Smooth muscle cell (in vitro differentiated cells): ENCODE data around the gene SNAPC1. TPM values are rescaled to one million over a fixed set of nuclear protein-coding genes. Genes with fewer than 3 reads are reported as not detected.
A peak's percentile ranks its signal among the peaks of the same experiment; 100 is the strongest.
"Not testable (repeated sequence)": the region's sequence is repeated elsewhere in the genome, so short reads cannot be mapped to it uniquely, and the experiment has no call there.

ENCODE experiments used
- DNase-seq: peaks from one replicate; lab custom pipeline; 2025; ENCODE audit not compliant: unreplicated experiment; lab: John Stamatoyannopoulos, UW
- H2AFZ ChIP-seq: fragments of 200-600 bp; sonication (generic); 2 replicates; pipeline ENCODE4 v1.6.0; 2016; ENCODE audit warnings: antibody characterized with exemption, low read depth, mild to moderate bottlenecking
- H3F3A ChIP-seq: fragments of 200-600 bp; sonication (generic); 2 replicates; pipeline ENCODE4 v1.6.0; 2017; ENCODE audit warnings: antibody characterized with exemption, low read depth
- H3K27ac ChIP-seq: fragments of 200-600 bp; sonication (generic); 2 replicates; pipeline ENCODE4 v1.5.1; 2016; ENCODE audit warnings: low read depth, mild to moderate bottlenecking
- H3K27me3 ChIP-seq: fragments of 200-600 bp; sonication (generic); 2 replicates; pipeline ENCODE4 v1.6.1; 2016; ENCODE audit warnings: low read depth, mild to moderate bottlenecking
- H3K36me3 ChIP-seq: fragments of 200-600 bp; sonication (generic); 2 replicates; pipeline ENCODE4 v1.5.1; 2016; ENCODE audit warnings: low read depth
- H3K4me1 ChIP-seq: fragments of 200-600 bp; sonication (generic); 2 replicates; pipeline ENCODE4 v1.5.1; 2016; ENCODE audit warnings: low read depth
- H3K4me2 ChIP-seq: fragments of 200-600 bp; sonication (generic); 2 replicates; pipeline ENCODE4 v1.6.0; 2016; ENCODE audit warnings: mild to moderate bottlenecking
- H3K4me3 ChIP-seq: fragments of 200-600 bp; sonication (generic); 2 replicates; pipeline ENCODE4 v1.5.1; 2016; ENCODE audit warnings: mild to moderate bottlenecking
- H3K79me2 ChIP-seq: fragments of 200-600 bp; sonication (generic); 2 replicates; pipeline ENCODE4 v1.6.0; 2016; ENCODE audit warnings: low read depth, mild to moderate bottlenecking
- H3K9ac ChIP-seq: fragments of 200-600 bp; sonication (generic); 2 replicates; pipeline ENCODE4 v1.6.0; 2016; ENCODE audit warnings: low read depth
- H3K9me3 ChIP-seq: fragments of 200-600 bp; sonication (generic); replicated peaks from 2 replicates; pipeline ENCODE4 v1.5.1; 2016; ENCODE audit warnings: low read depth
- H4K20me1 ChIP-seq: fragments of 200-600 bp; sonication (generic); 2 replicates; pipeline ENCODE4 v1.6.0; 2016; ENCODE audit warnings: low read depth
- CTCF ChIP-seq: fragments of 200-600 bp; sonication (generic); IDR thresholded peaks from 2 replicates; pipeline ENCODE4 v1.5.1; 2017; ENCODE audit warnings: borderline replicate concordance, mild to moderate bottlenecking, antibody characterized with exemption; ENCODE audit not compliant: insufficient read depth, poor library complexity, severe bottlenecking
- WGBS: methylation state at CpG from one replicate; pipeline ENCODE4 v1.1.7; 2016; ENCODE audit warnings: low lambda C conversion rate; 5-methylcytosine and 5-hydroxymethylcytosine counted together
- polyA plus RNA-seq: library from polyadenylated mRNA; unstranded; fragments of >200 nt; fragmentation: Nextera tagmentation; extraction: Ambion mirVana; gene quantifications from 2 replicates; pipeline ENCODE4 v1.2.1, GENCODE V29; 2016
- total RNA-seq: library from RNA; depleted of rRNA; stranded (reverse); fragments of >200 nt; gene quantifications from 2 replicates; pipeline ENCODE4 v1.2.3, GENCODE V29; 2014

SNAPC1 gene
- total and polyA plus RNA-seq, 2 experiments from 2014 or later: 6.1 to 13.5 TPM

GRCh38 chr14:61742371-61742770 lies 19.8 kb upstream of the SNAPC1 start:
- no peak for DNase-seq
- no peaks in the 10 kb centered on the region for H3K27me3 ChIP-seq
- H3K27ac ChIP-seq: no peak overlapping the region
- no peak overlapping the region for H3K4me2 ChIP-seq
- peaks cover 18% of the 10 kb centered on the region for H3F3A ChIP-seq
- 99% methylated on average over 6 of the region's 6 CpGs for WGBS
- H3K36me3 ChIP-seq: peaks cover 55% of the 10 kb centered on the region
- TF ChIP-seq CTCF: no peak
- no peak overlapping the region for H3K4me3 ChIP-seq
- H3K9ac ChIP-seq: no peak overlapping the region
- peaks cover 54% of the 10 kb centered on the region for H4K20me1 ChIP-seq
- no peak overlapping the region for H2AFZ ChIP-seq
- no peaks in the 10 kb centered on the region for H3K9me3 ChIP-seq
- H3K4me1 ChIP-seq: no peaks in the 10 kb centered on the region
- peaks cover 53% of the 10 kb centered on the region for H3K79me2 ChIP-seq

DNA sequence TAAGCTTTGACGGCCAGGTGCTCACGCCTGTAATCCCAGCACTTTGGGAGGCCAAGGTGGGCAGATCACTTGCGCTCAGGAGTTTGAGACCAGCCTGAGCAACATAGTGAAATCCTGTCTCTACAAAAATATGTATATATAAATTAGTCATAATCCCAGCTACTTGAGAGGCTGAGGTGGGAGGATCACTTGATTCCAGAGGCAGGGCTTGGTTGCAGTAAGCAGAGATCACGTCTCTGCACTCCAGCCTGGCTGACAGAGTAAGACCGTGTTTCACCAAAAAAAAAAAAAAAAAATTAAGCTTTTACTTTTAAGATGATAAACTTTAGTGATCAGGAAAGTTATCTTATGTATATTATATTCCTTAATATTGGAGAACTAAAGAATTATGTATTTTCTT lies 18.0 kb upstream of the SNAPC1 start:
- H3K9ac ChIP-seq: no peak overlapping the region
- no peak overlapping the region for H3K27ac ChIP-seq
- no peak for TF ChIP-seq CTCF
- no peaks in the 10 kb centered on the region for H3K9me3 ChIP-seq
- H4K20me1 ChIP-seq: peaks cover 54% of the 10 kb centered on the region
- H3K4me1 ChIP-seq: no peaks in the 10 kb centered on the region
- H3K79me2 ChIP-seq: peaks cover 40% of the 10 kb centered on the region
- H3K4me3 ChIP-seq: no peak overlapping the region
- DNase-seq: no peak
- 96% methylated on average over 5 of the region's 5 CpGs for WGBS
- peaks cover 21% of the 10 kb centered on the region for H3F3A ChIP-seq
- H3K27me3 ChIP-seq: no peaks in the 10 kb centered on the region
- H3K36me3 ChIP-seq: peaks cover 55% of the 10 kb centered on the region
- no peak overlapping the region for H2AFZ ChIP-seq
- no peak overlapping the region for H3K4me2 ChIP-seq

DNA sequence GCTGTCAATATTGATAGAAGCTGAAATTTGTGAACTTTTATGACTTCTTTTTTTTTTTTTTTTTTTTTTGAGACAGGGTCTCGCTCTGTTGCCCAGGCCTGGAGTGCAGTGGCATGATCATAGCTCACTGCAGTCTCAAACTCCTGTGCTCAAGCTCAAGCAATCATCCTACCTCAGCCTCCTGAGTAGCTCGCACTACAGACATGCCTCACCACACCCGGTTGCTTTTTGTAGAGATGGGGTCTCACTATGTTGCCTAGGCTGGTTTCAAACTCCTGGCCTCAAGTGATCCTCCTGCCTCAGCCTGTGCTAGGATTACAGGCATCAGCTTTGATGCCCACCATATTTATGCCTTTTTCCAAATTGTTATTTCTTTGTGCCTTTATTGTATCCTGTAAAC lies 15.9 kb upstream of the SNAPC1 start:
- peaks cover 25% of the 10 kb centered on the region for H3K79me2 ChIP-seq
- H2AFZ ChIP-seq, H3K27me3 ChIP-seq, H3K9me3 ChIP-seq, DNase-seq, H3K4me1 ChIP-seq, H3K4me2 ChIP-seq, H3K9ac ChIP-seq, H3K4me3 ChIP-seq: not testable (repeated sequence)
- H3F3A ChIP-seq: peaks cover 30% of the 10 kb centered on the region
- H4K20me1 ChIP-seq: peaks cover 44% of the 10 kb centered on the region
- H3K27ac ChIP-seq: peak overlapping the region; percentile 26
- WGBS: 93% methylated on average over 3 of the region's 3 CpGs
- peaks cover 43% of the 10 kb centered on the region for H3K36me3 ChIP-seq

GRCh38 chr14:61746881-61747280 lies 15.3 kb upstream of the SNAPC1 start:
- no peak for DNase-seq
- Histone ChIP-seq H3K36me3 (peaks cover 43% of the 10 kb centered on the region), H3K27me3 (no peaks in the 10 kb centered on the region), H3K9ac (no peak overlapping the region), H3F3A (peaks cover 34% of the 10 kb centered on the region), H2AFZ (no peak overlapping the region), H3K9me3 (no peaks in the 10 kb centered on the region), H3K4me3 (no peak overlapping the region), H3K79me2 (peaks cover 21% of the 10 kb centered on the region), H3K4me1 (no peaks in the 10 kb centered on the region), H4K20me1 (peaks cover 44% of the 10 kb centered on the region), H3K27ac (peak overlapping the region; percentile 26), H3K4me2 (no peak overlapping the region)
- TF ChIP-seq CTCF: no peak
